Keratinocyte (primary cell): ENCODE results near the gene TLR9.

Experiments used
- EZH2 ChIP-seq: IDR thresholded peaks from one replicate; pipeline ENCODE4 v1.6.1; 2012; ENCODE audit warnings: inconsistent platforms, mild to moderate bottlenecking, low read length, moderate library complexity
- TF ChIP-seq, protein P1 (sequence below), 3 experiments: IDR thresholded peaks in 1 of 3; conservative IDR thresholded peaks in 1 of 3; optimal IDR thresholded peaks in 1 of 3; 2 replicates in 2 of 3; 3 replicates in 1 of 3; pipeline versions ENCODE3 to v1.5.1; 2011; ENCODE audit warnings: low read length in 3 of 3, mild to moderate bottlenecking in 3 of 3, moderate library complexity in 2 of 3, control low read depth in 1 of 3, inconsistent platforms in 1 of 3; ENCODE audit not compliant: insufficient read depth in 2 of 3; ENCODE audit errors: extremely low read depth in 1 of 3

DNA sequence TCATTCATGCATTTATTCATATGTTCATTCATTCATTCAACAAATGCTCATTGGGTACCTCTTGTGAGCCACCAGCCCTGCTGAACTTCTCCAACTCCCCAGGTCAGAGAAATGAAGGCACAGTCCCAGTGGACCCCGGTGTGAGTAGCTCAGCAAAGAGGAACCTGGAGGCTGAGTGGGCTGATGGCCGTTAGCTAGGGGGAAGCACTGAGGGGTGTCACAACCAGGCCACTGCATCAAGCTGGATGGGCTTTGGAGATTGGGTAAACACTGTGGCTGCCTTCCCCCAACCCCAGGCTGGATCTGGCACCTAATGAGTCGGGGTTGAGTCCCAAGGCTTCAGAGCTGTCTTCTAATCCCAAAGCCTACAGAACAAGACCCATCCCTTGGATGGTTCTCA lies 39.6 kb downstream of the TLR9 start:
- TF ChIP-seq EZH2, result no peak
- TF ChIP-seq, protein P1, sequence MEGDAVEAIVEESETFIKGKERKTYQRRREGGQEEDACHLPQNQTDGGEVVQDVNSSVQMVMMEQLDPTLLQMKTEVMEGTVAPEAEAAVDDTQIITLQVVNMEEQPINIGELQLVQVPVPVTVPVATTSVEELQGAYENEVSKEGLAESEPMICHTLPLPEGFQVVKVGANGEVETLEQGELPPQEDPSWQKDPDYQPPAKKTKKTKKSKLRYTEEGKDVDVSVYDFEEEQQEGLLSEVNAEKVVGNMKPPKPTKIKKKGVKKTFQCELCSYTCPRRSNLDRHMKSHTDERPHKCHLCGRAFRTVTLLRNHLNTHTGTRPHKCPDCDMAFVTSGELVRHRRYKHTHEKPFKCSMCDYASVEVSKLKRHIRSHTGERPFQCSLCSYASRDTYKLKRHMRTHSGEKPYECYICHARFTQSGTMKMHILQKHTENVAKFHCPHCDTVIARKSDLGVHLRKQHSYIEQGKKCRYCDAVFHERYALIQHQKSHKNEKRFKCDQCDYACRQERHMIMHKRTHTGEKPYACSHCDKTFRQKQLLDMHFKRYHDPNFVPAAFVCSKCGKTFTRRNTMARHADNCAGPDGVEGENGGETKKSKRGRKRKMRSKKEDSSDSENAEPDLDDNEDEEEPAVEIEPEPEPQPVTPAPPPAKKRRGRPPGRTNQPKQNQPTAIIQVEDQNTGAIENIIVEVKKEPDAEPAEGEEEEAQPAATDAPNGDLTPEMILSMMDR (optimal IDR thresholded peaks at IDR 0.05 in 1 of 3, IDR thresholded peaks at IDR 0.05 in 1 of 3, conservative IDR thresholded peaks at IDR 0.05 in 1 of 3; ENCODE audit: extremely low read depth in 1 of 3, insufficient read depth in 2 of 3, low read length in 3 of 3), result no peak
